Activated CD4-positive, alpha-beta T cell treated with anti-CD3 and anti-CD28 coated beads, Interleukin-2, Interleukin-6, amounts not matched to agents 100 ng/mL and 50 ng/mL, durations not matched to agents 16 hours and 8 hours (primary cell): ENCODE measurements around the gene CNTN1.
"Not testable (repeated sequence)": the region's sequence is repeated elsewhere in the genome, so short reads cannot be mapped to it uniquely, and the experiment has no call there.

Experiments used
- DNase-seq: peaks from one replicate; pipeline ENCODE4 v3.0.0-alpha.2; 2020

The CNTN1 gene

DNA sequence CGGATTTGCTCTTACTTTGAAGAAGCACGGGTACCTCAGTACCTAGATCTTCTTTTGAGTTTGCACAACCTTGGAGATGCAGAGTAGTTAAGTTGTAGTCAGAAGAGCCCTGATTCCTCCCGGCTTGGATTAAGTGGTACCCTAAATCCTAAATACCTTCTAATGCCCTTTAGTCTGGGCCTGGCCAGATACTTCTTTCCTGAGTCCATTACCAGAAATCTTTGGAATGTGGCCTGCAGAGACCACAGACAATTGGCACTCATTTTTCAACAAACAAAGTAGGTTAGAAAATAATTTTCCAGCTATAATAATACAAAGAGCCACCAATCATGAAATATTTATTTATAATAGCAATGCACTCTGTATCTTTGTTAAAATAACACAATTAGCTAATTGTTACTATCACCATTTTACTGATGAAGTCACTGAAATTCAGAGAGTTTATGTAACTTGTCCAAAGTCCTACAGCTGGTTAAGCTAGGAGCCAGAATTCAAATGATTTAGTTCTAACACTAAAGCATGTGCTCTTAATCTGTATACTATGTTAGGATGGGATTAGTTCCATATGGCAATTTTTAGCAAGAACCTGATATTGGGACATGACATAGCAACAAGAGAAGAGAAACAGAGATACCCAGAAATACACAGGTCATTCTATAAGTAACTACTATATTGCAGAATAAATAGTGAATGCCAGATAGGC, 363.8 kb downstream of the CNTN1 start:
- DNase-seq = no peak

DNA sequence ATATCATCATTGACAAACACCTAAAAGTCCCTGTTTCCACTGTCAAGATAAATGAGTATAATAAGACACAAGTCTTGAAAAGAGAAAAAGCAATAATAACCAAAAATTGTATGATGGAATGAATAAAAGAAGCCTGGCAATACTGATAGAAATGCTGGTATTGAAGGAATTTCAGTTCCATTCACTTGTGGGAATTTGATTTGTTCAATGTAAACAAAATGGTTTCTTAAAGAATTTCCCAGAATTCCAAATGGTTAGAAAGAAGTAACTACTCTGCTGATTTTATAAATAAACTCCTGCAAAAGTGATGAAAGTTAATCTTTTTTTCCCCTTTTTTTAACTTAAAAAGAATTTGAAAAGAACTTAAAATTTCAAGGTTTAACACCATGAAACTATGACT, 366.0 kb downstream of the CNTN1 start:
- no peak for DNase-seq

DNA sequence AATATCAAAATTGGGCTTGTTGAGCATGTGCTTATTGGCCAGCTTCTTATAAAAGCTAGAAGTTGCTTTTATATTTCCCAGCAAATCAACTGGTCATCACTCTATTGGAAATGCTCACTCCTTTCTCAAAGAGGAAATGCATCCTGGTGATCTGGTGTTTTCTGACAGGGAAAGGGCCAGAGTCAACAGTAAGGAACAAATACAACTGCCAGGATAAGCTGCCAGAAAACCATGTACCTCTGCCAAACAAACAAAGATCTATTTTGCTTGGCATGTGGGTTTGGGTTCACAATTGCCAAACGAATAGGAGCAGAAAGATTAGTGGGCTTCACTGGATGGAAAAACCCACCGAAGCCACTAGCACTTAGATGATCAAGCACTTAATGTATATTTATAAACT, 369.0 kb downstream of the CNTN1 start:
- no peak for DNase-seq

DNA sequence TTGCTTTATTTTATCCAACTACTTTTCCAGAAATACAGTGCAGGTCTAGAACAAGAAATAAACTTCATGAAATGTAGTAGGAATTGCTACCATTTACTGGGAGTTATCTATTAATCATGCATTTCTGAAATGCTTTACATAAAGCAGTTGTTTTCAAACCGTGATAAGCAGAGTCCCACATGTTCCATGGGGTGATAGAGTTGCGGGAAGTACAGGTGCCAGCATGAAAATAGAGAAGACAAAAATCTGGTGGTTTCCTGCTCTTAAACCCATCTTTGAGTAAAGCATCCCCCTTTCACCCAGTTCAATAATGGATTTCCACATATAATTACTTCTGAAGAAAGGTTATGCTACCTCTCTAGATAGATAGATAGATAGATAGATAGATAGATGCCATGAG, 372.2 kb downstream of the CNTN1 start:
- DNase-seq = no peak

DNA sequence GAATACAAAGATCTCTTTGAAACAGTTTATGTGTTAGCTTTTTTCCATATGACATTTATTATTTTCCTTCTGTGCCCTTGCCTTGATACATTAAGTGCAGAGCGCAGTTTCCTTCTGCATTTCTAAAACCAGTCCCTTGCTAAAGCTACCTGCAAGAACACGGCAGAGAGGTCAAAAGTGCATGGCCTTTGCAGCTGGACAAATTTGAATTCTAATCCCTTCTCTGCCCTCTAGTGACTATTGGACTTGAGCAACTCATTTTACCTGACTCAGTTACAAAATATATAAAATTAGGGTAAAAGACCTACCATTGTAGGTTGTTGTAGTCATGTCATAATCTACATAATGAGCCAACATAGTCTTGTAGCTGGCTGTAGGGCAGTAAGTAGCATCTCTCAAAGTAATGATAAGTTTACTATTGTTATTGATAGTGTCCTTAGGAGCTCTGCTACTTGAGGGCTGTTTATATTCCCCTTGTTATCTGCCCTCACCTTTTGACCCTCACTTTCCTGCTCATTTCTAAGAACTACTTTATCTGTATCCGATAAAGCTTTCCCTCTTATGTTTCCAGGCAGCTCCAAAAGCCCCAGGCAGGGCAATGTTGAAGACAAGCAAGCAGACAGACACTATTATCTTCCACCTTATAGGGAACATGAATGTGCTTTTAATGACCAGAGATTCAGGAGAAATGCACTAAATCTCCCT, 375.9 kb downstream of the CNTN1 start:
- DNase-seq = no peak

DNA sequence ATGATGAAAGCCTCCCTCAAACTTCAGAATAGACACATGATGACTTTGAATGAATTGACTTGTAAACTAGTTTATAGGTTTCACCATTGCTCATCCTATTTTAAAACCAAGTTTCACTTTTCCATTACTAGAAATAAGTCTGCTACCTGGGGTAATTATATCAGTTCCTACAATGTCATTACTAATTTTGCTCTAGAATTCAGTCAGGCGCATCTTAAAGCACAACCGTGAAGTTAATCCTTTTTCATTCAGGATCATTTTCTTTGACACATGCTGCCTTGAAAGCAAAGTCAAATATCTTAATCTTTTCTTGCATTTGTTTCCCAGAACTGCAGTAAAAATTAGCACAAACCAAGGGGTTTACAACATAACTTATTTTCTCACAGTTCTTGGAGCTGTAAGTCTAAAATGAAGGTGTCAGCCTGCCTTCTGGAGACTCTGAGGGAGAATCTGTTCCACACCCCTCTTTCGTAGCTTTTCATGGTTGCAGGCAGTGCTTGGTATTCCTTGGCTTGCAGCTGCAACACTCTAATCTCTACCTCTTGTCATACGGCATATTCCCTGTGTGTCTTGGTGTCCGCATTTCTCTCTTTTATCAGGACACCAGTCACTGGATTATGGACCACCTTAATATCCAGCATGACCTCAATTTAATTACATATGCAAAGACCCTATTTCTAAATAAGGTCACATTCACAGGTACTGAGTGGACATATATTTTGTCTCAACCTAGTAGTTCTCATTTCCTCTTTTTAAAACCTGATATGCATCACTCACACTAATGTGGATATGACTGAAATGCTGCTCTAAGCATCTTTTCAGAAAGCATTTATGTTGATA, 381.6 kb downstream of the CNTN1 start:
- no peak for DNase-seq

DNA sequence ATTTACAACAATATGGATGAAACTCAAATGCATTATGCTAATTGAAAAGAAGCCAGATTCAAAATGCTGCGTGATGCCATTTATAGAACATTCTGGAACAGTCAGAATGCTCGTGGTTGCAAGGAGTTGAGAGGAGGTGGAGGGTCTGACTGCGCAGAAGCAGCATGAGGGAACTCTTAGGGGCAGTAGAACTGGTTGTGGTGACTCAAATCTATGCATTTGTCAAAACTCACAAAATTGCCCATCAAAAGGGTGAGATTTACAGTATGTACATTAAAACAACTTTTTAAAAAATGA, 382.2 kb downstream of the CNTN1 start:
- DNase-seq = no peak

DNA sequence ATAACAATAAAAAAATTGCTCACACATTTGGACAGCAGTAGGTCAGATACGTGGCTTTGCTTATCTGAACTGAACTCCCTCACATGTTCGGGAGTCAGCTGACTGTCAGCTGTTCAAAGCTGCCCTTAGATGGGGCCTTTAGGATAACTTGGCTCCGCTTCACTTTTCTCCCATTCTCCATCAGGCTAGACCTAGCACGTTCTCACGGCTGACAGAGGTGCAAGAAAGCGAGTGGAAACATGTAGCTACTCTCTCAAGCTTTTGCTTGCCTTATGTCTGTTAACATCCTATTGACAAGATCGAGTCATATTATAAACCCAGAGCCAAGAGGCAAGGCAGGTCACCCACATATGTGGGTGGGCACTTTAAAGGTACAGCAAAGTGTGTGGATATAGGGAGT, 383.9 kb downstream of the CNTN1 start:
- DNase-seq = no peak

DNA sequence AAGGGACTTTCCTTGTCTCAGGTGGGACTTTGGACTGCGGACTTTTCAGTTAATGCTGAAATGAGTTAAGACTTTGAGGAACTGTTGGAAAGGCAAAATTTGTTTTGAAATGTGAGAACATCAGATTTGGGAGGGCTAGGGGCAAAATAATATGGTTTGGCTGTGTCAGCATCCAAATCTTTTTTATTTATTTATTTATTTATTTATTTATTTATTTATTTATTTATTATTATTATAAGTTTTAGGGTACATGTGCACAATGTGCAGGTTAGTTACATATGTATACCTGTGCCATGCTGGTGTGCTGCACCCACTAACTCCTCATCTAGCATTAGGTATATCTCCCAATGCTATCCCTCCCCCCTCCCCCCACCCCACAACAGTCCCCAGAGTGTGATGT, 389.0 kb downstream of the CNTN1 start:
- DNase-seq = not testable (repeated sequence)

DNA sequence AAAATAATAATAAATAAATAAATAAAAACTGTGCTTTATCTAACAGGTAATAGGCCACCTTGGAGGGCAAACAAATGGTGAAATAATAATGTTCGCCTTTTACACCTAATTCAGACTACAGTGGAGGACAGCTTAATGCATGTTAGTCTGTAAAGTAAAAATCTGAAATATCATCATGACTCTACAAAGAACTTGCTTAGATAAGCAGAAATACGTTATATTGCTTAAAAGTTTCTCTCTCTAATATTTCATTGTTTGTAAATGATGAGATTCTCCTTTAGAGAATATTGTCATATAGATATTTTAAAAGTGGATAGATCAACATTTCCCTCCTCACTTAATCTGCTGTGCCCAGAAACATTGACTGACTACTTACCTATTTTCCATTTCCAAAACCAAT, 397.2 kb downstream of the CNTN1 start:
- no peak for DNase-seq

DNA sequence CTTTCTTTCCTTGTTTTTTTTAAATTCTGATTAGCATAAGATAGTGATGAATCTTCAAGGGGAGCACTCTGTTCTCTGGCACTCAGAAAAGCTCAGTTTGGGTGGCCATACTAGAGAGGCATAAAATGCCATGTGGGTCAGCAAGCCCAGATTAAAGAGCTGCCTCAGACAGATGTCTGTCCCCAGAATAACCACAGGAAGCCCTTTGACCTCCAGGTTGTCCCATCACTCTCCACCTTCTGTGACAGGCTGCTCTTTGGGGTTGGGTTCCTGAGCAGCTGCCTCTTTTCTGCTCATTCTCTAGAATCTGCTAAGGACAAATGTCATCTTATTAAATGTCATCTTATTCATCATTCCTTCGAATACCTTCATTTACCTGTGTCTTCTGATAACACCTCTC, 399.9 kb downstream of the CNTN1 start:
- DNase-seq = no peak

DNA sequence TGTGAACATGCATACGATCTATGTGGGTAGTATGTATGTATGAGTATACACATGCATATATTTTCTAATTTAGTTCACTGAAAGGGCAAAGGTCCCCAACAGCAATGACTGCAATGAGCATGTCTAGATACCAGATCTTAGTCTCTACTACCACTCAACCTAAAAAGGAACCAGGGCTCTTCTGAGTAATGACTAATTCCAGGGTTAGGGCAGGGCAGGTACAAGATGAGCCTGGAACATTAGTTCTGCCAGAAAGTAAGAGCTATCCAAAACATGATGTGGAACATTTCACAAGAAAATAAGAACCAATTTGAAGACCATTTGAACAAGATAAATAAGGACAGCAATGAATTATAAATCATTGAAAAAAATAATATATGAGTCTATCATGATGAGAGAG, 404.6 kb downstream of the CNTN1 start:
- DNase-seq = no peak

DNA sequence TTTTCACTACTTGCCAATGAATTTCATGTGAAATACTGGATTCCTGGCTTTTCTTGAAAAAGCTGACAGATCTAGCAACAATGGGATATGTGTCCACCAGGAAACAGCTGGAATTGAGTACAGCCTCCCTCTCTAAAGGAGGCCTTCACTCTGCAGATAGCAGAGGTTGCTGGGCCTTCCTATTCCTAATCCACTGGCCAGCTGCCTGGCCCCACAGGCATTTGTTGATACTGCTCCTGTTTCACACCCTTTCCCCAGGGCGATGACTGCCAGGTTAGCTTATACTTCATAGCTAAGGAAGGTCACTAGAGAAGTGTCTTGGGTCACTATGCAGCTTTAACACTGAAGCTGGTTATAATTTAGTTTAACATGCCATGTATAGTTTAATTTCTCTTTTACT, 408.3 kb downstream of the CNTN1 start:
- no peak for DNase-seq

DNA sequence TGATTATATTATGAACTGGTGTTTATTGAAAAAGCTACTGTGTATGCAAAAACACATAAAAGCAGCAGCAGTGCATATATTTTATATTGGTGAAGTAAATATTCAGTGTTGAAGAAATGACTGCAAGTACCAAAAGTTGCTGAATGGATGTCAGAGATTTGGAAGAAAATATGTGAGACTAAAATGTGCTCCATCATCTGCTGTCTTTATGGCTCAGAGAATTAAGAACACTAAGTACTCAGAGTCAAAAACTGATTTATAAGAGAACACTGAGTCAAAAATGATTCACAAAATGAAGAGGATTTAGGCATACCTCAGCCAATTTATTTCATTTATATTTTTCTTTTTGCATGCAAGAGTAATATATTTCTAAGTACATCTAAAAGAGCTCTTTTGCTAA, 409.6 kb downstream of the CNTN1 start:
- no peak for DNase-seq

DNA sequence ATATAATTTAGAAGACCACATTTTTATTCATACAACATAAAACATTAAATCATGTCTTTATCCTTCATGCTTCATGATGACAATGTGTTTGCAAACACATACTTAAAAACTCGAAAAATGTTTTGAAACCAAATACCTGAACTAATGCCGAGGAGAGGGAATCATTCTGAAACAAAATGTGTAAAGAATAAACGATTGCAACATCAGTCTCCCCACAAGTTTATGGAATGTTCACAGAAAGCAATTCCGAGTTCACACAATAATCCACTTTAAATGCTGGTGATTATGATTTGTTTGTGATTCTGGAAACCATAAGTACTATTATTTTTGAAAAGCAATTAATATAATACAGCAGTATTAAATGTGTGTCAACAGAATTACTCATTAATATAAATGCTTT, 411.4 kb downstream of the CNTN1 start:
- no peak for DNase-seq

DNA sequence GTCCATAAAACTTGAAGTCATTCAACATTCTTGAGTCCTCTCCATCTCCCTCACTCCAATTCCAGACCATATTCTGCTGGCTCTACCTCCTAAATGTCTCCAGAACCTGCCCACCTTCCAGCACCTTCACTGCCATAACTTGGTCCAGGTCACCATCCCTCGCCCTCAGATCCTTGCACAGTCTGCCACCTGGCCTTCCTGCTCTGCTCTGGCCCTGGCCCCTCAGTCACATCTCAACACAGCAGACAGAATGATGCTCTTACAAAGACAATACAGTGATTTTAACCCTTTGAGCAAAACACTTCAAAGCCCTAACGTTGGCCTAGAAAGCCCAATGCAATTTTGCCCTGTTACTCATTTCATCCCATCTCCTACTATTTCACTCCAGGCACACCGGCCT, 414.1 kb downstream of the CNTN1 start:
- DNase-seq = no peak

DNA sequence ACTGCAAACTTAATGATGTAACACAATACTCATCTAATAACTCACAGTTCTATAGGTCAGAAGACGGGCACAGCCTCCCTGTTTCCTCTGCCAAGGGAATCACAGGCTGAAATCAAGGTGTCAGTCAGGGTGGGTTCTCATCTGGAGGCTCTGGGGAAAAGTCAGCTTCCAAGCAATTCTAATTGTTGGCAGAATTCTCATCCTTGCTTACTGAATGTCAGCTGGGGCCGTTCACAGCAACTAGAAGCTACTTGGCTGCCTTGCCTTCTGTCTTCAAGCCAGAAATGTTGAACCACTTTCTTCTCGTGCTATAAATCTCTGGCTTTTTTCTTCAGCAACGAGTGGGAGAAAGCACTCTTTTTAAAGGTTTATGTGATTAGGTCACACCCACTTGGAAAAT, 415.8 kb downstream of the CNTN1 start:
- DNase-seq = no peak

DNA sequence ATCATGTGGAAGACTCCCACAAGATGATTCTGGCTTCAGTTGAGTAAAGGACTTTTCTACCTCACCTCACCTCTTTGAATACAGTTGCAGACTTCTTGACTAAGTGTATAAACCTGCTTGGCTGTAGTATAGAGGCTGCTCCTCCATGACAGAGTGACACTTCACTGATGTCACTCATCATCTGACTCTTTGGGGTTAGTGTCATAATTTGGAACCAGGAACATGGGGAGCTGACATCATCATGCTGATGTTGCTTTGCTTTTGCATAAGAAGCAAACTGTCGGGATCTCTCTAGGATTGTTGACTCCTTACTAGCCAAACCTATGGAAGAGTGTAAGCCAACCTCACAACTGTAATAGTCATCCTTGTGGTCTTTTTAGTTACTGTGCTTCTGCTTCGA, 420.7 kb downstream of the CNTN1 start:
- DNase-seq = no peak

DNA sequence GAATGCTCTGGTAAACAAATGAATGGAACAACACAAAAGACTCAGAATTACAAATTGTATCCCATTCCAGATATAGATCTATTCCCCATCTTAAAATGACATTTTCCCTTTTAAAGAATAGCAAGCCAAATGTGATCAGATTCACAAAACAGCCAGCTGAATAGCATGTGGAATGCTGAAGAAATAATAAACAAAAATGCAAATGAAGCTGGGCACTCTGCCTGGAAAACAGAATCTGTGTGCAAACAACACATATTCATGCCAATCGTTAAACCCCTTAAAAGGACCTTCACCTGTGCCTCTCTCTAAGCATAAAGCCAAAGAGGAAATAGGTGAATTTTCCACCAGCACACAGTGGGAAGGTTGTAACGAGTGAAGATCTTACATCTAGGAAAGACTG, 428.0 kb downstream of the CNTN1 start:
- no peak for DNase-seq

DNA sequence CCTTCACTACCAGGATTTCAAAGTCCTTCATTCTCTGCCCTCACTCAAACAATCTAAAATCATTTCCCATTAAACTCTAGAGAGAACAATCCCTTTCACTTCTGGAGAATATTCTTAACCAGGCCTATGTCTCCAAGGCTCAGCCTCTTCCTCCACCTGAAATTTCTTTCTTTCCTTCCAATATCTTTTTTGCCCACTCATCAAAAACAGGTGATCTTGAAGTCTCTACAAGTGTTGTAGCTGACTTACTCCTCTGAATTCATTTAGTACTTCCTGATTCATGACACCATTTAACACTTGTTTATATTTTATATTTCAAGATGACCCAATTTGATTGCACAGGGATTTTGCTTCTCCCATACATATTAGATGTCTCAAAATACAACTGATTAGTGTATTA, 429.1 kb downstream of the CNTN1 start:
- DNase-seq = no peak
